GM12874 (cell line): ENCODE results near the gene SMIM44.

ENCODE experiments used
- TF ChIP-seq, protein P1 (sequence below): IDR thresholded peaks from 2 replicates; pipeline ENCODE4 v1.5.1; 2011; ENCODE audit warnings: low read depth, mild to moderate bottlenecking, control low read depth, low read length, moderate library complexity; ENCODE audit not compliant: insufficient read depth

SMIM44 gene

GRCh38 chr19:3515891-3516422 is 32.7 kb upstream of the SMIM44 start:
- TF ChIP-seq, protein P1, sequence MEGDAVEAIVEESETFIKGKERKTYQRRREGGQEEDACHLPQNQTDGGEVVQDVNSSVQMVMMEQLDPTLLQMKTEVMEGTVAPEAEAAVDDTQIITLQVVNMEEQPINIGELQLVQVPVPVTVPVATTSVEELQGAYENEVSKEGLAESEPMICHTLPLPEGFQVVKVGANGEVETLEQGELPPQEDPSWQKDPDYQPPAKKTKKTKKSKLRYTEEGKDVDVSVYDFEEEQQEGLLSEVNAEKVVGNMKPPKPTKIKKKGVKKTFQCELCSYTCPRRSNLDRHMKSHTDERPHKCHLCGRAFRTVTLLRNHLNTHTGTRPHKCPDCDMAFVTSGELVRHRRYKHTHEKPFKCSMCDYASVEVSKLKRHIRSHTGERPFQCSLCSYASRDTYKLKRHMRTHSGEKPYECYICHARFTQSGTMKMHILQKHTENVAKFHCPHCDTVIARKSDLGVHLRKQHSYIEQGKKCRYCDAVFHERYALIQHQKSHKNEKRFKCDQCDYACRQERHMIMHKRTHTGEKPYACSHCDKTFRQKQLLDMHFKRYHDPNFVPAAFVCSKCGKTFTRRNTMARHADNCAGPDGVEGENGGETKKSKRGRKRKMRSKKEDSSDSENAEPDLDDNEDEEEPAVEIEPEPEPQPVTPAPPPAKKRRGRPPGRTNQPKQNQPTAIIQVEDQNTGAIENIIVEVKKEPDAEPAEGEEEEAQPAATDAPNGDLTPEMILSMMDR: no peak

DNA sequence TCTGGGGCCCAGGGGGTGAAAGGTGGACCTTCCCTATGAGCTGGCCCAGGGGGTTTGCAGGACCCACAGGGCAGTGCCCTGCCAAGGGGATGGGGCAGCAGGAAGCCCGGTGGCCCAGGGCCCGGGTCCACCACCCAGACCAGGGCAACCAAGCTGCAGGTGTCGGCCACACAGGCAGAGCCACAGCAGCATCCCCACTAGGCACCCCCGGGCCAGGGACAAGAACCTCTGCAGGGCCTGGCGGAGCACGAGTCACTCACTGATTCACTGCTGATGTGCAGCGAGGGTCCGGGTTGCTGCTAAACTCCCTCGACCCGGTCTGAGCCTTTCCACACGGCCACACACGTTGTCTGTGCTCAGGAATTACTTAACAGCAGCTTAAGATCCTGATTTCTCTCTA is 31.7 kb upstream of the SMIM44 start:
- TF ChIP-seq, protein P1: no peak

DNA sequence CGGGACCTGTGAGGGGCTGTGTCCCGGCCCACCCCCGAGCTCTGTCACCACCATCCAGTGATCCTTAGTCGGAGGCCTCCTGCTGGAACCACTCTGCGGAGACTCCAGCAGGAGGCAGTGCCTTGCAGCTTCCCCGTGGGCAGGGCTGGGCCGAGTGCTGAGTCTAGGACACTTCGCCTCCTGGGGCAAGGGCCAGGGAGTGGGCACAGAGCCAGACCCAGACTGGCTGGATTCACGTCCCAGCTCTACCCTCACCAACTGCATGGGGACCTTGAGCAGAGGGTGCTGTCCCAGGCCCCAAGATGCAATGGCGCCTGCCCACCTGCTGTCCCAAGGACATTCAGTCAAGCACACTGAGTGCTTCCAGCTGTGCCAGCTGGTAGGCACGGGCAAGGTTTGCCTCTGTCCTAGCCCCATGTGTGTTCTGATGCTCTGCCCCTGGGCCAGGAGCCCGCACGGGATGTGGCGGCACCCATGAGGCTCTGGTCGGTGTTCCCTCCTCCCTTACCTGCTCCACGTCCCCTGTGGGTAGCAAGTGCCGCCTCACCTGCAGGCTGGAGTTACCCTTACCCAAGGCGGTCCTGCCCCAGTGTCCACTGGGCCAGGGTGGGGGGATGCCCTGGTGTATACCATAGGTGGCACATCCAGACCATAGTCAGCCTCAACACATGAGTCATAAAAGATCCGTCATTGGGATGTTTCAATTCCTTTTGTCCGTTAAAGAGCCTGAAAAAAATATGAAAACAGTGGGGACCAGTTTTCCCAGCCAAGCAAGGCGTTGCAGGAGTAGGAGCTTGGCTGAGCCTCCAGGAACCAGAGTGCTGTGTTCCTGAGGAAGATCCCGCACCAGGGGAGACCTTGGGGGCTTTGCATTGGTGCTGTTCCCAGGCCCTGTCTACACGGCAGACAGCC is 30.2 kb upstream of the SMIM44 start:
- TF ChIP-seq, protein P1: no peak

DNA sequence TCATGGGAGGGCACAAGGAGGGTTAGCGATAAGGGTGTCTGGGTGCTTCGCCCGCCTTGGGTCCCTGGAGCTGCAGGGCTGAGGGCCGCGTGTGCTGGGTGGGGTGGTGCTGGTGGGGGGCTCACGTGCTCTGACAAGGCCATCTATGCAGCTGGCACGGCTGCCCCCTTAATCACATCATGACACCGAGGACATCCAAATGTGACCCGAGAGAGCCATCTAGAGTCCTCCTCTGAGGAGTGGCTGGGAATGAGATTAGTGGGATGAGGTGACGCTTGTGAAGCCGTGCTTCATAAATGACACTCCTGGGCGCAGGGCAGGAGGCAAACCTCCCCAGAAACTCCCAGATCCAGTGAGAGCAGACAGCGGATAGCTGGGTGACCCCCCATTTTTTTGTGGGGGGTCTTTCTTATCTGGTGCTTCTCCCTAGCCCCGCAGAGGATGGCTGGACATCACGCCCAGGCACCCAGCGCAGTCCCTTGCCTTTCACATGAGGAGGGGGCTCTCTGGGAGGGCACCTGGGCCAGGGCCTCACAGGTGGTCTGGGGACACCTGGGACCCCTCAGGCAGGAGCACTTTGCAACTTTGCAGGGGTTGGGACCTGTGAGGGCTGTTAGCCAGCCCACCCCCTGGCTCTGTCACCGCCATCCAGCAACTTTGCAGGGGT is 29.5 kb upstream of the SMIM44 start:
- TF ChIP-seq, protein P1: no peak

GRCh38 chr19:3511506-3512251 is 28.4 kb upstream of the SMIM44 start:
- TF ChIP-seq, protein P1: no peak

- TF ChIP-seq, protein P1: no peak
Observed at GRCh38 chr19:3510727-3511126, 27.5 kb upstream of the SMIM44 start.

GRCh38 chr19:3509566-3509989 is 26.3 kb upstream of the SMIM44 start:
- TF ChIP-seq, protein P1: no peak
